ENCODE measurements around the gene MIDN. TPM values are rescaled to one million over a fixed set of nuclear protein-coding genes. Genes with fewer than 3 reads are reported as not detected.

MIDN gene
- total RNA-seq, 1 donor from 2014 or later = 13.4 TPM

Other genes starting within 250 kb of the MIDN start
- gene GRIN3B, start 248.2 kb upstream of the MIDN start, total RNA-seq = 0.39 and 0.59 TPM in 2 replicates
- 49.5 and 65.1 TPM in 2 replicates for gene TMEM259, start 227.5 kb upstream of the MIDN start, total RNA-seq
- gene RNU6-2, start 227.1 kb upstream of the MIDN start, total RNA-seq = not detected in 2 replicates
- gene CNN2, start 222.0 kb upstream of the MIDN start, total RNA-seq = 159 and 188 TPM in 2 replicates
- gene ABCA7, start 208.5 kb upstream of the MIDN start, total RNA-seq = 3.5 and 5.9 TPM in 2 replicates
- gene ARHGAP45, start 181.4 kb upstream of the MIDN start, total RNA-seq = 10.2 and 20.2 TPM in 2 replicates
- 133 and 163 TPM in 2 replicates for gene POLR2E, start 153.2 kb upstream of the MIDN start, total RNA-seq
- gene GPX4, start 144.6 kb upstream of the MIDN start, total RNA-seq = 380 and 410 TPM in 2 replicates
- gene SBNO2, start 74.3 kb upstream of the MIDN start, total RNA-seq = 30.4 and 55.0 TPM in 2 replicates
- gene STK11, start 42.8 kb upstream of the MIDN start, total RNA-seq = 100 and 131 TPM in 2 replicates
- gene CBARP, start 10.6 kb upstream of the MIDN start, total RNA-seq = 2.1 and 2.2 TPM in 2 replicates
- 21.4 and 28.9 TPM in 2 replicates for gene ATP5F1D, start 6.8 kb upstream of the MIDN start, total RNA-seq
- gene CIRBP, start 20.7 kb downstream of the MIDN start, total RNA-seq = 99.5 and 247 TPM in 2 replicates
- 19.1 and 26.0 TPM in 2 replicates for gene FAM174C, start 26.9 kb downstream of the MIDN start, total RNA-seq
- 0.07 TPM in 1 of 2 replicates, not detected in the other for gene EFNA2, start 37.3 kb downstream of the MIDN start, total RNA-seq
- gene NDUFS7, start 135.3 kb downstream of the MIDN start, total RNA-seq = 51.7 and 68.7 TPM in 2 replicates
- gene GAMT, start 153.0 kb downstream of the MIDN start, total RNA-seq = 12.3 and 25.5 TPM in 2 replicates
- gene DAZAP1, start 159.0 kb downstream of the MIDN start, total RNA-seq = 94.8 and 106 TPM in 2 replicates
- 343 and 371 TPM in 2 replicates for gene RPS15, start 189.8 kb downstream of the MIDN start, total RNA-seq
- 0.04 and 0.26 TPM in 2 replicates for gene APC2, start 201.5 kb downstream of the MIDN start, total RNA-seq
- gene C19orf25, start 230.6 kb downstream of the MIDN start, total RNA-seq = 17.5 and 18.5 TPM in 2 replicates
- gene PCSK4, start 241.8 kb downstream of the MIDN start, total RNA-seq = 0.59 and 0.92 TPM in 2 replicates
- 0.53 and 0.60 TPM in 2 replicates for gene REEP6, start 242.6 kb downstream of the MIDN start, total RNA-seq